Breast epithelium (tissue), 4 donors: ENCODE results near the gene KCNE3. TPM values are rescaled to one million over a fixed set of nuclear protein-coding genes. Genes with fewer than 3 reads are reported as not detected.

ENCODE experiments used
- DNase-seq, 2 donors: peaks; one replicate each; pipeline ENCODE4 v3.0.0-alpha.2; 2019; ENCODE audit warnings: low spot score in 2 of 2
- H3K27ac ChIP-seq, 2 donors: fragments of 200-600 bp; sonication (generic) in 1 of 2; one replicate each; pipeline ENCODE4 v1.5.1; 2016 to 2019; ENCODE audit warnings: mild to moderate bottlenecking in 1 of 2
- H3K27me3 ChIP-seq, 2 donors: fragments of 200-600 bp; sonication (generic) in 1 of 2; one replicate each; pipeline versions ENCODE4 v1.5.1 to v1.6.0; 2017 to 2019; ENCODE audit warnings: control low read depth in 1 of 2, mild to moderate bottlenecking in 1 of 2
- H3K36me3 ChIP-seq: fragments of 200-600 bp; one replicate; pipeline ENCODE4 v1.5.1; 2019
- H3K4me1 ChIP-seq, 2 donors: fragments of 200-600 bp; sonication (generic); one replicate each; pipeline ENCODE4 v1.5.1; 2016 to 2019; ENCODE audit warnings: control low read depth in 1 of 2
- H3K4me3 ChIP-seq, 3 donors: fragments of 200-600 bp; sonication (generic); 1 replicate in 2 of 3; 2 replicates in 1 of 3; pipeline ENCODE4 v1.5.1; 2016 to 2019; ENCODE audit warnings: mild to moderate bottlenecking in 3 of 3, moderate library complexity in 2 of 3
- H3K9me3 ChIP-seq, 2 donors: fragments of 200-600 bp; sonication (generic) in 1 of 2; one replicate each; pipeline ENCODE4 v1.5.1; 2016 to 2019; ENCODE audit warnings: control low read depth in 1 of 2
- POLR2A ChIP-seq: fragments of 450-650 bp; IDR thresholded peaks from one replicate; pipeline ENCODE4 v1.6.1; 2016; ENCODE audit warnings: antibody characterized with exemption, mild to moderate bottlenecking, moderate library complexity
- POLR2AphosphoS5 ChIP-seq, 3 donors: sonication (generic); formaldehyde crosslinking; IDR thresholded peaks; one replicate each; pipeline ENCODE4 v1.6.1; 2017; ENCODE audit warnings: antibody characterized with exemption in 3 of 3
- intact Hi-C: fragments of 100-400 bp; cut with DNase I; formaldehyde crosslinking; loops from one replicate; pipeline ENCODE4 v1.15.1; 2023; ENCODE audit warnings: low total_unique reads
- total RNA-seq, 3 donors: library from RNA; depleted of rRNA; stranded (reverse); fragments of >200 nt; gene quantifications; one replicate each; pipeline ENCODE4 v1.1.0, GENCODE V29; 2016
- TF ChIP-seq, protein P1 (sequence below), 3 donors: fragments of 450-650 bp; IDR thresholded peaks; one replicate each; pipeline ENCODE4 v1.5.1; 2016 to 2017; ENCODE audit warnings: antibody characterized with exemption in 3 of 3, mild to moderate bottlenecking in 3 of 3, moderate library complexity in 3 of 3

KCNE3 gene
- total RNA-seq, 3 donors from 2014 or later = 3.6 to 15.8 (median 4.7) TPM

DNA sequence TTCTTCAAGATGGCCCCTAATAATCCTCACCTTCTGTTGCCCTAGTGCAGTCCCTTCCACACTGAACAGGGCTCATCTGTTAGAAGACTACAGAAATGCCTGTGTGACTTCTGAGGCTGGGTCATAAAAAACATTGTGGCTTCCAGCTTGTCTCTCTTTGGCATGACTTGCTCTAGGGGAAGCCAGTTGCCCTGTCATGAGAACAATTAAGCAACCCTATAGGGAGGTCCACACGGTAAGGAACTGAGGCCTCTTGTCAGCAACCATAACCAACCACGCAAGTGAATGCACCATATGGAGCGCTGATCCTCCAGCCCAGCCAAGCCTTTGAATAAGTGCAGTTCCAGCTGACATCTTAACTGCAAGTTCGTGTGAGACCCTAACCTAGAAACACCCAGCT is 23.6 kb upstream of the KCNE3 start:
- no peak overlapping the region for H3K27ac ChIP-seq
- no peaks in the 10 kb centered on the region for H3K27me3 ChIP-seq
- H3K9me3 ChIP-seq = no peaks in the 10 kb centered on the region
- TF ChIP-seq POLR2A (no peak), POLR2AphosphoS5 (IDR thresholded peaks at IDR 0.05) (no peak)
- TF ChIP-seq, protein P1, sequence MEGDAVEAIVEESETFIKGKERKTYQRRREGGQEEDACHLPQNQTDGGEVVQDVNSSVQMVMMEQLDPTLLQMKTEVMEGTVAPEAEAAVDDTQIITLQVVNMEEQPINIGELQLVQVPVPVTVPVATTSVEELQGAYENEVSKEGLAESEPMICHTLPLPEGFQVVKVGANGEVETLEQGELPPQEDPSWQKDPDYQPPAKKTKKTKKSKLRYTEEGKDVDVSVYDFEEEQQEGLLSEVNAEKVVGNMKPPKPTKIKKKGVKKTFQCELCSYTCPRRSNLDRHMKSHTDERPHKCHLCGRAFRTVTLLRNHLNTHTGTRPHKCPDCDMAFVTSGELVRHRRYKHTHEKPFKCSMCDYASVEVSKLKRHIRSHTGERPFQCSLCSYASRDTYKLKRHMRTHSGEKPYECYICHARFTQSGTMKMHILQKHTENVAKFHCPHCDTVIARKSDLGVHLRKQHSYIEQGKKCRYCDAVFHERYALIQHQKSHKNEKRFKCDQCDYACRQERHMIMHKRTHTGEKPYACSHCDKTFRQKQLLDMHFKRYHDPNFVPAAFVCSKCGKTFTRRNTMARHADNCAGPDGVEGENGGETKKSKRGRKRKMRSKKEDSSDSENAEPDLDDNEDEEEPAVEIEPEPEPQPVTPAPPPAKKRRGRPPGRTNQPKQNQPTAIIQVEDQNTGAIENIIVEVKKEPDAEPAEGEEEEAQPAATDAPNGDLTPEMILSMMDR (IDR thresholded peaks at IDR 0.05) = no peak
- intact Hi-C loops = no loop called here
- no peaks in the 10 kb centered on the region for H3K4me1 ChIP-seq
- no peaks in the 10 kb centered on the region for H3K36me3 ChIP-seq
- DNase-seq = no peak
- no peak overlapping the region for H3K4me3 ChIP-seq

DNA sequence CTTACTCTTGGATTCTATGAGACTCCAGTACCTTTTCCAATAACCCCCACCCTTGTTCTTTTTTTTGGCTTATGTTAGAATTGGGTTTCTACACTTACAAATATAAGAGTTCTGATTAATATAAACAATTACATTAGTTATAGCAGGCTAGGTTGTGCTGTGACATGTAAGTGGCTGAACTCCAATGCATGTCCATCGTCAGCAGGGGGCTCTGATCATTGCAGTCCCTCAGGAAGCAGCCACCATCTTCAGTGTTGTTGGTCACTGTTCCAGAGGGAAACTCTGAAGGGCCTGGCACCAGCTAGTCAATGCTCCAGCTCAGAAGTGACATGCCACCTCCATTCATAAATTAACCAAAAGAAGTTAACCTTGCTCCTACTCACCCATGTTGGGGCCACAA is 20.5 kb upstream of the KCNE3 start:
- intact Hi-C loops = no loop called here
- no peak for TF ChIP-seq POLR2A
- TF ChIP-seq, protein P1 (IDR thresholded peaks at IDR 0.05) = no peak
- no peak for TF ChIP-seq POLR2AphosphoS5 (IDR thresholded peaks at IDR 0.05)
- no peak overlapping the region for H3K27ac ChIP-seq

DNA sequence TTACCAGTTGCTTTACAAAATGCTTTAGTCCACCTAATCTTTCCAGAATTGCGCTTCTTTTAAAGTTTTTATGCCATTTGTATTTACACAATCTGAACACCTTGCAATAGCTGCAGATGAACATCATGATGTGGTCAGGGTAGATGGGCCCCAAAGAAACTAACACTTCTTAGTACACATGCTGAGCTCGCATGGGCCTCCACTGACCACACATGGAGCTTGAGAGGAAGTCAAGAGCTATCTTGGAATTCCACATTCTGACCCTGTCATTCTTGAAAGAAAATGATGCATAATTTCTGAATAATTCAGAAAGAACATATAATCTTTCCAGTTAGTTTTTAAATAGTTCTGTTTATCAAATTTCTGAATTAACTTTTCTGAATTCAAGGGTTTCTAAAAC is 18.5 kb upstream of the KCNE3 start:
- H3K27me3 ChIP-seq = no peaks in the 10 kb centered on the region
- no peaks in the 10 kb centered on the region for H3K36me3 ChIP-seq
- H3K4me3 ChIP-seq = no peak overlapping the region
- H3K9me3 ChIP-seq = no peaks in the 10 kb centered on the region
- DNase-seq = no peak
- H3K27ac ChIP-seq = no peak overlapping the region
- H3K4me1 ChIP-seq = no peaks in the 10 kb centered on the region
- TF ChIP-seq, protein P1 (IDR thresholded peaks at IDR 0.05) = no peak
- TF ChIP-seq POLR2A (no peak), POLR2AphosphoS5 (IDR thresholded peaks at IDR 0.05) (no peak)
- intact Hi-C loops = no loop called here

More for the DNA sequence above, 20.5 kb upstream of the KCNE3 start:
- Histone ChIP-seq H3K27me3 (no peaks in the 10 kb centered on the region), H3K36me3 (no peaks in the 10 kb centered on the region), H3K9me3 (no peaks in the 10 kb centered on the region), H3K4me3 (no peak overlapping the region), H3K4me1 (no peaks in the 10 kb centered on the region)
- DNase-seq = no peak

DNA sequence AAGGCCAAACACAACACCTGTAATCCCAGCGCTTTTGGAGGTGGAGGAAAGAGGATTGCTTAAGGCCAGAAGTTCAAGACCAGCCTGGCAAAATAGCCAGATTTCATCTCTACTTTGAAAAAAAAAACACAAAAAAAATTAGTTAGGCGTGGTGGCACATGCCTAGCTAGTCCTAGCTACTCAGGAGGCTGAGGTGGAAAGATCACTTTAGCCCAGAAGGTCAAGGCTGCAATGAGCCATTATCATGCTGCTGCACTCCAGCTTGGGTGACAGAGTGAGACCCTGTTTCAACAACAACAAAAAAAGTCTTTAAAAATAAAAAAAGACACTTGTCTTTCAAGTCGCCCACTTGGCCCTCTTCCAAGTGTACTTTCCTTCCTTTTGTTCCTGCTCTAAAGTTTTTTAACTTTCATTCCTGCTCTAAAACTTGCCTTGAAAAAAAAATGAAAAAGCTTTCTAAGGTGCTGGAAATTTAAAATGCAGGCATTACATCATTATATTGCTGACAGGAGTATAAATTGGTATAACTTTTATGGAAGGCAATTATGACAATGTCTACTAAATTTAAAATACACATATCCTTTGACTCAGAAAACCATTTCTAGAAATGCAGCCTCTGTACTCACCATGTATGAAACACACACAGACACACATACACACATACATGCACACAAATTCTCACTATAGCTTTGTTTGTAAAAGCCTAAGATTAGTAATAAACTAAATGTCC is 13.5 kb upstream of the KCNE3 start:
- TF ChIP-seq, protein P1 (IDR thresholded peaks at IDR 0.05) = no peak
- TF ChIP-seq POLR2AphosphoS5 (IDR thresholded peaks at IDR 0.05) (no peak), POLR2A (no peak)
- Histone ChIP-seq H3K9me3 (no peaks in the 10 kb centered on the region), H3K27ac (no peak overlapping the region), H3K4me1 (no peaks in the 10 kb centered on the region), H3K36me3 (no peaks in the 10 kb centered on the region), H3K4me3 (no peak overlapping the region), H3K27me3 (no peaks in the 10 kb centered on the region)
- intact Hi-C loops = no loop called here
- no peak for DNase-seq

DNA sequence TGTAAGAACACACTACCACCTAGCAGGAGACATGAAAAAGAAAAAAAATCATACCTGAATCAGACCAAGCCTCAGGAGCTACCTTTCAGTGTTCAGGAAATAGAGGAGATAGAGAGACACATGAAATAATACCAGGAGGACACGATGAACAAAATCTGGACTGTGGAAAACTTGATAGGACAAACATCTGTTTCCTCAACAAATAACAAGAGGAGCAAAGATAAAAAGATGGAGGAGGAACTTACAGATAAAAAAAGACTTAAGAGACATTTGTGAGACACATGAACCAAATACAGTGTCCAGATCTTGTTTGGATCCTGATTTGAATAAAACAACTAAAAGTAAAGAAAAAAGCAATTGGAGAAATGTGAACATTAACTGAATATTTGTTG is 12.4 kb upstream of the KCNE3 start:
- intact Hi-C loops = no loop called here

More for the DNA sequence above, 12.4 kb upstream of the KCNE3 start:
- Histone ChIP-seq H3K4me3 (no peak overlapping the region), H3K27ac (no peak overlapping the region), H3K27me3 (no peaks in the 10 kb centered on the region), H3K9me3 (no peaks in the 10 kb centered on the region), H3K36me3 (no peaks in the 10 kb centered on the region), H3K4me1 (no peaks in the 10 kb centered on the region)
- DNase-seq = no peak
- TF ChIP-seq, protein P1 (IDR thresholded peaks at IDR 0.05) = no peak
- no peak for TF ChIP-seq POLR2A
- no peak for TF ChIP-seq POLR2AphosphoS5 (IDR thresholded peaks at IDR 0.05)
